RPMI7951 (cell line): ENCODE results near the gene KLC3. TPM values are rescaled to one million over a fixed set of nuclear protein-coding genes. Genes with fewer than 3 reads are reported as not detected.
"Not testable (repeated sequence)": the region's sequence is repeated elsewhere in the genome, so short reads cannot be mapped to it uniquely, and the experiment has no call there.

Experiments
- DNase-seq: peaks from one replicate; pipeline ENCODE4 v3.0.0-alpha.2; 2012; ENCODE audit warnings: low read depth
- total RNA-seq: library from RNA; depleted of rRNA; stranded (reverse); fragments of >200 nt; shearing (Covaris generic); gene quantifications from 2 replicates; pipeline ENCODE4 v1.2.3, GENCODE V29; 2014

The KLC3 gene
- total RNA-seq, 1 experiment from 2014 or later: 0.36 TPM

DNA sequence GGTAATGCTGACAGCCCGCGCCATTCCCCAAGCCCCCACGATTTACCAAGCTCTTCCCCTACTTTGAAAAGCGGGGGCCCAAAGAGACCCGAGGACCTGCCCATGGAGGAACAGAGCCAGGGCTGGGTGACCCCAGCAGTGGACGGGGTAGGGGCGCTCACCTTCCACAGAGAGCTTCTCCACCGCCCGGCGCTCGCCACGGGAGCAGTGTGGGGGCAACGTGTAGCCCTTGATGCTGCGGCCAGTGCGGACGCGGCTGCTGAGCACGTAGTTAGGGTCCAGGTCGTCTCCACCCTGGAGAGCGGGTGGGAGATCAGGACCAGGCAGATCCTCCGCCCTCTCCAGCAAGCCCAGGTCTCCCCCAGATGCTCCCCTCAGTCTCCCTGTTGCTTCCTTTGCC, 25.2 kb upstream of the KLC3 start:
- no peak for DNase-seq

DNA sequence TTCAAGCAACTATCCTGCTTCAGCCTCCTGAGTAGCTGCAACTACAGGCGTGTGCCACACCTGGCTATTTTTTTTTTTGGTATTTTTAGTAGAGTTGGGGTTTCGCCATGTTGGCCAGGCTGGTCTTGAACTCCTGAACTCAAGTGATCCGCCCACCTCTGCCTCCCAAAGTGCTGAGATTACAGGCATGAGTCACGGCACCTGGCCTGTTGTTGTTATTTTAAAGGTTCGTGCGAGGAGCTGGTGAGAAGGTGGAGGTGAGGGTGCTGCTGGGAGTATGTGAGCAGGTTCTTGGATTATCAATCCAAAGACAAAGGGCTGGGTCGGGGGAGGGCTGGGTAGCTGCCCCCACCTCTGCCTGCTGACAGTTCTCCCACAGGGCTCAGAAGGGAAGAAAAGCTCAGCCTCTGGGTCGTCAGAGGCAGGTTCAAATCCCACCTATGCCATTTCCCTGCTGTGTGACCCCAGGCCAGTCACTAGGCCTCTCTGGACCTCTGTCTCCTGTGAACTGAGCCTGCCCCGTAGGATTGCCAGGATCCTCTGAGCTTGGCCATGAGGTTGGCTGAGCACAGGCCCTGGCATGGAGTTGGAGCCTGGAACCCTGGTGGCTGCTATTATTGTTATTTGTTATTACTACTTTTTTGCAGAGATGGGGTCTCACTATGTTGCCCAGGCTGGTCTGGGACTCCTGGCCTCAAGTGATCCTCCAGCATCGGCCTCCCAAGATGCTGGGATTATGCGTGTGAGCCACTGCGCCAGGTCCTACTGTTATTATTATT, 19.4 kb upstream of the KLC3 start:
- no peak for DNase-seq

DNA sequence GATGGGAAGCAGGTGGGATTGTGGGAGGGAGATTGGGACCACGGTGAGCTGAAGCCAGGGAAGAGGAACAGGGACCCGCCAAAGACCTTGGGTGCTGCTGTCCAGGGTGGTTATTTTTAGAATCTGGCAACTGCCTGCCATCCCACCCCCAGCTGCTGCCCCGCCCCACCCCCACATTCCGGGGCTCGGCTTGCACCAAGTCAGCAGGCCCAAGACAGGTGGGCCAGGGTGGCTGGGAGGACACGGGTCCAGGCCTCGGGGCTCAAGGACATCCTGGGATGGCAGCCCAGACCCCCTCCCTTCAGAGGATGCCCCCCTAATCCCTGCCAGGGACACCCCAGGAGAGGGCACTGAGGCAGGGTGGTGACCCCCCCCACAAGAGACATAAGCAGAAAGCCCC, 18.7 kb upstream of the KLC3 start:
- DNase-seq: no peak

DNA sequence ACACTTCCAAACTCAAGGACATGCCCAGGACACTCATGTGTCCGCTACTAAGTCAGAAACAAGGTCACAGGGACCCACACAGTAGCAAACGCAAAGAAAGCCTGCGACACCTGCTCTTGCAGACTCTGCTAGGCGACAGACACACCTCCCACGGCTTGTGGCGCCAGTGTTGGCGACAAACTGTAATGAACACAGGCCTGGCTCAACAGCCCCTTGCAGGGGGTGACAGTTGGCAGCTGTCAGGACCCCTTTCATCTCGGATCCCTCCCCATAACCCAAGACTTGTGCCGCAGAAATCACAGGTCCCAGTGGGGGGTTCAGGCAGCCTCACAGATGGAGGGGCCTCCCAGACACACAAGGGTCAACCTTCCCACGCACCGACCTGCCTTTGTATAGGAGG, 18.2 kb upstream of the KLC3 start:
- no peak for DNase-seq

DNA sequence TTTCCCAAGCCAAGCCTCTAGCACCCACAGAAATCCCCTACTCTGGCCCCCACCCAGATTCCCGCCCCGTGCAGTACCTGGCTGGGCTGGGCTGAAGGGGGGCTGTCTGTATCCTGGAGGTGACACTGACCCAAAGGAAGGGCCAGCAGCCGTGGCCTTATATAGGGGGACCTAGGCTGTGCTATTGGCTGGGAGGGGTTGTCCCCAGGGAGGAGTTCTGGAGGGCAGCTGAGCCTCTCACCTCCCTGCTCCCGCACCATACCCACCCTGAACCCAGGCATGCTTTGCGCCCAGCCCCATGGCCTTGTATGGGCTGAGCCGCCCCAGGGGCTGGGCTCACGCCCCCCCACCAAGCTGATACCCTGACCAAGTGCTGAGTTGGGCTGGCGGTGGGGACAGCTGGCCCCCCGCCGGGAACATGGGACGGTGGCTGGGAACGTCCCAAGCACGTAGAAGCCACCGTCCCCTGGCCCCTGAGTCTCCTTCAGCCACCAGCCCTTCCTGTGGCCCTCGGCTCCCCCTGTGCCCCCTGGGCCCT, 17.7 kb upstream of the KLC3 start, which contains the start of gene CKM:
TSS of gene CKM (minus strand) at position 132 of the 538 bp plus-strand sequence. CDS start 3,162 bp downstream, outside the sequence.
- DNase-seq: no peak

DNA sequence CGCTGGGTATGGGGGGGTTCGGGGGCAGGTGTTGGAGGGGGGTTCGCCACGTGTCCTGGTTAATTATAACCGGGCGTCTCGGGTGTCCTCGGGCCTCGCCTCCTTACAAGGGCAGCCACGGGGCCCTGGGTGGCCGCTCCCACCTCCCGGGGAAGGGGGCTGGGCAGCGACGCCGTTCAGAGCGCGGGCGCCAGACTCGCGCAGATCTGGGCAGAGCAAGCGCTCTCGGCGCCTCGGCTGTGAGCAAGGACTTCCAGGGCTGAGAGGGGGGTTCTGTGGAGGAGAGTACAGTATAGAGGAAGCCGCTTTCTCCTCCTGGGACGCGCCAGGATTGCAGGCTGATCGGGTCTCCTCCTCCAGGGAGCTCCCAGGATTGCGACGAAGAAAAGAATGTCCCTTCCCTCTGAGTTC, 16.9 kb upstream of the KLC3 start:
- DNase-seq: no peak

DNA sequence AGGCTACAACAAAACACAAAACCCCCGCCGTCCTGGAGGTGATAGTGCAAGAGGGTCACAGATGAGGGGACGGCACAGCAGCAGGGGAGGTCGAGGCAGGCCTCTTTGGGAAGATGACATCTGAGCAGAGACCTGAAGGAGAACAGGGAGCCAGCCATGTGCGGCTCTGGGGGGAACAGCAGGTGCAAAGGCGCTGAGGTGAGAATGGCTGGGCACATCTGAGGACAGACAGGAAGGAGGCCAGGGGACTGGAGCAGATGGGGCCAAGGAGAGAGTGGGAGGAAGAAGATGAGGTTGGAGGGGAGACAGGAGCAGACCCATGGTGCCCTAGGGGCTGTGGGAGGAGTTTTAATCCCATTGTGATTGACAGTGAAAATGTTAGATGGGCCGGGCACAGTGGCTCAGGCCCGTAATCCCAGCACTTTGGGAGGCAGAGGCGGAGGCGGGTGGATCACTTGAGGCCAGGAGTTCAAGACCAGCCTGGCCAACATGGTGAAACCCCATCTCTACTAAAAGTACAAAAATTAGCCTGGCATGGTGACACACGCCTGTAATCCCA, 16.1 kb upstream of the KLC3 start:
- no peak for DNase-seq

DNA sequence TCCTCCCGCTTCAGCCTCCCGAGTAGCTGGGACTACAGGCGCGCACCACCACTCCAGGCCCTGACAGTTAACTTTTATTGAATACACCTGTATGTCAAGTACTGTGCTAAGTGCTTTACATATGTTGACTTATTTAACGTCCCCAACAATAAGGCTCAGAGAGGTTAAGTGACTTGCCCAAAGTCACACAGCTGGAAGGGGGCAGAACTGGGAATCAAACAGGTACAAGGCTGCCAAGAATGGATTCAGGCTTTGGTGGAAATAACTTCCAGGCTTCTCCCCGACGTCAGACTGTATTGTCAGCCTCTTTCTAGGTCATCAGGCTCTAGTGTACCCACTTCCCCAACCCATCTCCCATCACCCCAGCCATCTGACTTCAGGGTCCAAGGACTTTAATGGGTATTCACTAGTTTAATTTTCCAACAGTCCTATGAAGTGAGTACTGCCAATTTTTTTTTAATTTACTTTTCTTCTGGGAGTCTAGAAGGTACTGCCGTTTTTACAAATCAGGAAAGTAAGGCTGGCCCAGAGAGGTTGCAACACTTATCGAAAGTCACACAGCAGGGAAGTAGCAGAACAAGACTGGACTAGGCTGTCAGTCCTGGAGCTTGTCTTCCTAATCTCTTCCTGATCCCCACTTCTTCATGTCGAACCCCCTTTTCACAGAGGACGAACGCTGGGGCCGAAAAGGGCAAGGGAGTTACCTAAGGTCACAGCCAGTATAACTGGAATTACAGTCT, 13.0 kb upstream of the KLC3 start:
- DNase-seq: no peak

DNA sequence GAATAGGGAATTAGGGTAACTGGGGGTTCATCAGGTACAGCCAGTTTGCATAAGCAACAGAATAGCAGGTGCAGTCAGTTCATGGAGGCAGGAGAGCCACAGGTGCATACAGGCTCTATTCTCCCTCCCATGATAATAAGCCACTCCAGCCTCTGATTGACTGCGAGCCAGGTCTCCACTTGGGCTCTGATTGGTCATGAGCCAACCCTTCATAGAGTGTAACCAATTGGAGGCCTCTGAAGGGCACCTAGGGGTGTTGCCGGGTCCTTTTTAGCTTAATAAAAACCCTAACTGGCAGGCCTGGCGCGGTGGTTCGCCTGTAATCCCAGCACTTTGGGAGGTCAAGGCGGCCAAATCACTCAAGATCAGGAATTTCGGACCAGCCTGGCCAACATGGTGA, 9.1 kb upstream of the KLC3 start:
- no peak for DNase-seq

DNA sequence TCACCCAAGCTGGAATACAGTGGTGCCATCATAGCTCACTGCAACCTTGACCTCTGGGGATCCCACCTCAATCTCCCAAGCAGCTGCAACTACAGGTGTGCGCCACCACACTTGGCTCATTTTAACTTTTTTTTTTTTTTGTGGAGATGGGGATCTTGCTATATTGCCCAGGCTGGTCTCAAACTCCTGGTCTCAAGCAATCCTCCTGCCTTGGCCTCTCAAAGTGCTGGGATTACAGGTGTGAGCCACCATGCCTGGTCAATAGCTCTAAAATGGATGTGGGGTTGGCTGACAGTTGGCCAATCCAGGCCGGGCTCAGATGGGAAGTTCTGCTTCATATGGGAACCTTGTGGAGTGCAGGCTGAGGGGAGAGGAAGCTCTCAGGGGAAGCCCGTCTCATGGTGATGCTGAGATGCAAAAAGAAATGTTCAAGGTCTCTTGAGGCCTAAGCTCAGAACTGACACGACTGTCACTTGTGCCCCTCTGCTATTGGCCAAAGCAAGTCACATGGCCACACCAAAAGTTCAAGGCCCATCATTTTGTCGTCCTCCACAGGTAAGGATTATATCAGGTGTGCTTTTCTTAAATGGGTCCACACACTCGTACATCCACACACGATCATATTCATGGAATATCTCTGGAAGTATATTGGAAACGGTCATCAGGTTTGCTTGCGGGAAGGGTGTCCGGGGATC, 6.8 kb upstream of the KLC3 start:
- DNase-seq: no peak

DNA sequence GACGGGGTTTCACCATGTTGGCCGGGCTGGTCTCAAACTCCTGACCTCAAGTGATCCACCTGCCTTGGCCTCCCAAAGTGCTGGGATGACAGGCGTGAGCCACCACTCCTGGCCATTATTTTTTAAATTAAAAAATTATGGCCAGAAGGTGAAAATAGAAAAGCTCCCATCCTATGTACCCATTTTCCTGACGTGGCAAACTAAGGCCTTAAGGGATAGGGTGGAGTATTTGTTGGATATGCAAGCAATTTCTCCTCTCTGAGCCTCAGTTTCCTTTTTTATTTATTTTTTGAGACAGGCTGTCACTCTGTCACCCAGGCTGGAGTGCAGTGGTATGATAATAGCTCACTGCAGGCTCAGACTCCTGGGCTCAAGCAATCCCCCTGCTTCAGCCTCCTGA, 5.7 kb upstream of the KLC3 start:
- DNase-seq: not testable (repeated sequence)

DNA sequence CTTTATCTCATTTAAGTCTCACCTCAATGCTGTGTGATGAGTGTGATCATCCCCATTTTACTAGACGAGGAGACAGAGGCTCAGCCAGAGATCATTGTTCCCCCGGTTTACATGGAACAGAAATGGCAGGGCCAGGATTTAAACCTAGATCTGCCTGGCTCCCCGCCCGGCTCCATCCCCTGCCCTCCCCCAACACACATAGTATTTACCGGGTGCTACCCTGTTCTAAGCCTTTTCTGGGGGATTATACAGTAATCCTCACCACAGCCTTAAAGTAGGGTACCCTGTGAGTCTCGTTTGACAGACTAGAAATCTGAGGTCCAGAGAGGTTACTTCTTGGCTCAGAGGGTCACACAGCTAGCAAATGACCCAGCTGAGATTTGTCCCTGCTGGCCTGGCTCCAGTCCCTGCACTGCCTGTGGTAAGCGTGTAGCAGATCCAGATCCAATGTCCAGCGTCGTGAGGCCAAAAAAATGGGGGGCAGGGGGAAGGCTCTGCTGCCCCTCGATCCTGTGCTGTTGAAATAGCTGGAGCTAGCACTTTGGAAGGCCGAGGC, 3.8 kb upstream of the KLC3 start:
- no peak for DNase-seq

DNA sequence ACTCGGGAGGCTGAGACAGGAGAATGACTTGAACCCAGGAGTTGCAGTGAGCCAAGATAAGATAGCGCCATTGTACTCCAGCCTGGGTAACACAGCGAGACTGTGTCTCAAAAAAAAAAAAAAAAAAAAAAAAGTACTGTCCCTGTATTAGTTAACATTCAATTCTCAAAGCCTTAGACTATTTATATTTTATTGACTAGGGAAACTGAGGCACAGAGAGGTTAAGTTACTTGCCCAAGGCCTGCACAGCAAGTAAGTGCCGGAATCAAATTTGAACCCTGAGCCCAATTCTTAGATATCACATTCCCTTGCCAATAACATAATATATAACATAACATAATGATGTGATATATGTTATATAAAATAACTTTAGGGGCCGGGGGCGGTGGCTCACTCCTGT, 921 bp upstream of the KLC3 start:
- DNase-seq: no peak

DNA sequence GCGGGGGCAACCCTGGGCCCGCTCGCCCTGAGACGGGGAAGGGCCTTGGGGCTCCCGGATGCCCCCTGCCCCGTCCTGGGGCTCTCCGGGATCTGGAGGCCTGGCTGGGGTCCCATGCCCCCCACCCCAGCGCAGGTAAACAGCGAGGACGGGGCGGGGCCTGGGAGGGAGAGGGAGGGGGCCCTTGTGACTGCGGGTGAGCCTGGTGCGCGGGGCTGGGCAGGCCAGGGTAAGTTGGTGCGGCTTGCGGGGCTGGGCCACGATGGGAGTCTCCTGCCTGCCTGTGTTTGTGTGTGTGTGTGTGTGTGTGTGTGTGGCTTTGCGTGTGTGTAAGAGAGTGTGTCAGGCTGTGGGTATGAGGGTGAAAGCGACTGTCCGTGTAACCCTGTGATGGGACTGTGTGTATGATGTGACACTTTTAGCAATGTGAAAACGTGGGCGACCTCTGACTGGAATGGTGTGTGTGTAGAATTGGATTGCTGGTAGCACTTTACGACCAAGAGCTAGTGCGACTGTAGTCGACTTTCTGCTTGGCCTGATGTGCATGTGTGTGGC, 426 bp downstream of the KLC3 start:
- DNase-seq: peak; percentile 18

DNA sequence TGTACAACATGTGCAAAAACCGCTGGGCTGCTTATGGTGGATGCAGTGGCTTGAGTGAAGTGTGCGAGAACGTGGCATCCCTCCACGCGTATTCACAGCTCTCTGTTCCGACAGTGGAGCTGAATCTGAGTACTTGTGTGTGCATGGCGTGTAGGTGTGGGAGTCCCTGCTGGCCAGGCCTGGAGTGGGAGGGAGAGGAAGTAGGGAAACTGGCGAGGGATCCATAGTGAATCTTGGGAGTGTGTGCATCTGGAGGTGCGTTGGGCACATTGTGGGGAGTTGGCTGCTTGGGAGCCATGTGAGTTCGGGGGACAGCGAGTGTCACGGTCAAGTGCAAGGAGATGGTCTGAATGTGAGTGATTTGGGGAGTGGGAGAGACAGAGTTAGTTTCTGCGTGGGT, 2.4 kb downstream of the KLC3 start:
- no peak for DNase-seq

DNA sequence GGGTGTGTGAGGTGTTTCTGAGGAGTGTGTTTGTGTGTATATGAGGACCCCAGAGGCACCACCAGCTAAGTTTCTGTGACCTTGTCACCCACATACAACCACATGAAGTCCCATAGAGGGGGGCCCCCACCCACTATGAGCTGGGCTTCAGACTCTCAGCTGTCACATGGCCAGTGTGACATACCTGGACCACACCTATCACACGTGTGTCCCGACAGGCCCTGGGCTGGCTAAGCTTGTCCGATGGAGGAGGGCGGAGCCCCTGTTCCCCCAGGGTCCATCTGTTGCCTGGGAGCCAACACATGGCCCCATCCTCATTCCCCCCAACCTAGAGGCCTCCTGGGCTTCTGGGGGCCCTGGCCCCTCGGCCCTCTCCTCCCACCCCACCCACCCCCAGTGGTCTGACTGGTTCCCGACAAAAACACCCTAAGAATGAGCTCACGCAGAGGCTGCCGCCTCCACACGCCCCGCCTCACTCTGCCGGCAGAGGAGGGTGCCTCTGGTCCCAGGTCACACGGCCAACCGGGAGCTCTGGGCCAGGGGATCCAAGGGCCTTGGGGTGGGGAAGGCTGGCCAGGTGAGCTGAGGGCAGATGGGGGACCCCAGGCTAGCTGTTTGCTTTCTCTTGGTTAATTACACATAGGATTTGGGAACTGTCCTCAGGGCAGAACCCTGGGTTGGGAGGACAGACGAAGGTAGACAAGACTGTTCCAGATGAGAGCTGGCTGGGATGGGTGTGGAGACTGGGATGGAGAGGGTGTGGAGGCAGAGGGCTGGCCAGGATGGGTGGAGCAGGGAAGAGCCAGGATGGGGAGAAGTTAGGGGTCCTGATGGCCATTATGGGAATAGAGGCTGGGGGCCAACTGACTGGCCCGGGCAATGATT, 4.3 kb downstream of the KLC3 start:
- DNase-seq: no peak

DNA sequence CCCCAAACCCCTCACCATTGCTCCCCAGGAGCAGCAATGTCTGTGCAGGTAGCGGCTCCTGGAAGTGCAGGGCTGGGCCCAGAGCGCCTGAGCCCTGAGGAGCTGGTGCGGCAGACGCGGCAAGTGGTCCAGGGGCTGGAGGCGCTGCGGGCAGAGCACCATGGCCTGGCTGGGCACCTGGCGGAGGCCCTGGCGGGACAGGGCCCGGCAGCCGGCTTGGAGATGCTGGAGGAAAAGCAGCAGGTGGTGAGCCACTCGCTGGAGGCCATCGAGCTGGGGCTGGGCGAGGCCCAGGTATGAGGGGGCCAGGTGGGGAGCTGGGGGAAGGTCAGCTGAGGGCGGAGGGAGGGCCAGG, 4.9 kb downstream of the KLC3 start:
- DNase-seq: no peak

DNA sequence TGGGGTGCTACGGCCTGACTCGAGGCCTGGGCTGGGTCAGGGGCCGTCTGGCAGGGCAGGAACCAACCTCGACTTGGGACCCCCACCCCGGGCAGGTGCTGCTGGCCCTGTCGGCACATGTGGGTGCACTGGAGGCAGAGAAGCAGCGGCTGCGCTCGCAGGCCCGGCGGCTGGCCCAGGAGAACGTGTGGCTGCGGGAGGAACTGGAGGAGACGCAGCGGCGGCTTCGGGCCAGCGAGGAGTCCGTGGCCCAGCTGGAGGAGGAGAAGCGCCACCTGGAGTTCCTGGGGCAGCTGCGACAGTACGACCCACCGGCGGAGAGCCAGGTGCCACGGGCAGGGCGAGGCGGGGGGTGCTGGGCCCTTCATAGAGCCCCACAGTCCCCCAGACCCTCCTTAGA, 5.9 kb downstream of the KLC3 start:
- DNase-seq: no peak

DNA sequence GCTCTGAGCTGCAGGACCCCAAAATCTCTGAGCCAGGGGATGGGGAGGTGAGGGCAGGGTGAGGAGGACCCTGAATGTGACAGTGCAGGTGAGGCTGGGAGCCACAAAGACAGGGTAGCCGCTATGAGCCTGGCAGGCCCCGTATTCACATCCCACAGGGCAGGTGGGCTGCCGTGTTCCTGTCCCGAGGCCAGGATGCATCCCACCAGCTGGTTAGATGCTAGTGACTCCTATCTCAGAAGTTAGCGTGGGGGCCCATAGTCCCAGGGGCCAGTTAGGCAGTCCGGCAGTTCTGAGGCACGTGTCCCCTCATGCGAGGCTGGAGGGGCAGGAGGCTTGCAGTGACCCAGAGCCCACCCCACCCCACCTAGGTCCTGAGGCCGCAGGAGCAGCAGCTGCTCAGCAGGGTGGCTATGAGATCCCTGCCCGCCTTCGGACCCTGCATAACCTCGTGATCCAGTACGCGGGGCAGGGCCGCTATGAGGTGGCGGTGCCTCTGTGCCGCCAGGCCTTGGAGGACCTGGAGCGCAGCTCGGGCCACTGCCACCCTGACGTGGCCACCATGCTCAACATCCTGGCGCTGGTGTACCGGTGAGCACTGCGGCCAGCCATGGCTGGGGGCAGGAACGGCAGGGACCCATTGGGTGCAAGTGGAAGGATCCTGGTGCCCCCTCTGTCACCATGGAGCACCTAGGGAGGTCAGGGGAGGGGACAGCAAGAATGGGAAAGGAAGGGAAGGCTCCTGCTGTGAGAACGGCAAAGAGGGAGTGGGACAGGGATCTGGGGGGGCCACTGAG, 7.2 kb downstream of the KLC3 start:
- DNase-seq: no peak
